Measurements from ENCODE around the gene CEBPB. TPM values are rescaled to one million over a fixed set of nuclear protein-coding genes. Genes with fewer than 3 reads are reported as not detected.
"Not testable (repeated sequence)": the region's sequence is repeated elsewhere in the genome, so short reads cannot be mapped to it uniquely, and the experiment has no call there.

CEBPB gene
- total RNA-seq (2014; rRNA removed; shearing (Covaris generic)): 27.9 and 36.7 TPM in 2 replicates

DNA sequence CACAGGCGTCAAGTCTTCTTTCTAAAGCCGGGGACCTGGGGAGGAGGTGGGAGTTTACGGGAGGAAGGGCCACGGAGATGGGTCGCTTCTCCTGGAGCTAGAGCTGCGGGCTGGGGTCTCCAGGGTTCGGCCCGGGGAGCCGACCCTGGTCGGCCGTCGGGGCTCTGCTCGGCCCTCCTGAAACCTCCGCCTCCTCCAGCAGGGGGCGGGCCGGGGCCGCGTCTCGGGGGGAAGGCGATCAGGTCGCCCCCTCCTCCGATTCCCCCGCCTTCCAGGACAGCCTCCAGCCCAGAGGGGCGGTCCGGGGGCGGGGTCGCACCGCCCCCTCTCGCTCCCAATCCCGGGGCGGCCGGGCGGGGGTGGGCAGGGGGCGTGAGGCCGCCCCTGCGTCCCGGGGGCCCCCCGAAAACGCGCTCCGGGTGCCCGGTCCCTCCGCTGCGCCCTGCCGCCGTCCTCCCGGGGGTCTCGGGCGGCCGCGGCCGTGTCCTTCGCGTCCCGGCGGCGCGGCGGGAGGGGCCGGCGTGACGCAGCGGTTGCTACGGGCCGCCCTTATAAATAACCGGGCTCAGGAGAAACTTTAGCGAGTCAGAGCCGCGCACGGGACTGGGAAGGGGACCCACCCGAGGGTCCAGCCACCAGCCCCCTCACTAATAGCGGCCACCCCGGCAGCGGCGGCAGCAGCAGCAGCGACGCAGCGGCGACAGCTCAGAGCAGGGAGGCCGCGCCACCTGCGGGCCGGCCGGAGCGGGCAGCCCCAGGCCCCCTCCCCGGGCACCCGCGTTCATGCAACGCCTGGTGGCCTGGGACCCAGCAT lies at the start of gene CEBPB:
Gene CEBPB, plus strand, starts transcription at position 580 of the 814 bp plus-strand sequence. Its CDS starts 204 bp downstream, at position 784.
- peak; percentile 93 for DNase-seq (ENCODE audit: low read depth)

DNA sequence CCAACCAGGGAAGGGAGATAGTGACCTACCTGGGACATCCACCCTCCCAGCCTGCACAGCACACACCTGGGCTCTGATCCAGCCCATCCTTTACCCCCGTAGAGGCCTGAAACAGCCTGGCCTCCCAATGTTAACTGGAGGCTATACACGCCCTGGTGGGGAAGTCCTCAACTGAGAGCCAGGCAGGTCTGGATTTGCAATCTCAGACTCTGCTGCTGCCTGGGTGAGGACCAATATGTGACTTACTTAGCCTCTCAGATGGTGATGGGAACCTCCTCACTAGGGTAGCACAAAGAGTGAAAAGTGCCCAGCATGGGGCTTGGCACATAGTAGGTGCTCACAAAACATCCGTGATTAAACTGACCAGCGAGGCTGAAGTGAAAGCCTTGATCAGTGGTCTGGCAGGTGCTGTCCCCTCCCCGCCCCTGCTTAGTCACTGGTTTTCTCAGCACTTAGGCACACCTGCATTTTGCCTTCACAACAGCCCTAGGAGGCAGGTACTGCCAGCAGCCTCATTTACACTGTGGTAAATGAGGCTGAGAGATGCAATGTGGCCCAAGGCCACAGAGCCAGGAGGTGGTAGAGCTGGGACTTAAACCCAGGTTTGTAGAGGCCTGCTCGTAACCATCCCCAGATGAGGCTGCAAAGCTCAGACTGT lies 49.5 kb upstream of the CEBPB start:
- no peak for DNase-seq (ENCODE audit: low read depth)

DNA sequence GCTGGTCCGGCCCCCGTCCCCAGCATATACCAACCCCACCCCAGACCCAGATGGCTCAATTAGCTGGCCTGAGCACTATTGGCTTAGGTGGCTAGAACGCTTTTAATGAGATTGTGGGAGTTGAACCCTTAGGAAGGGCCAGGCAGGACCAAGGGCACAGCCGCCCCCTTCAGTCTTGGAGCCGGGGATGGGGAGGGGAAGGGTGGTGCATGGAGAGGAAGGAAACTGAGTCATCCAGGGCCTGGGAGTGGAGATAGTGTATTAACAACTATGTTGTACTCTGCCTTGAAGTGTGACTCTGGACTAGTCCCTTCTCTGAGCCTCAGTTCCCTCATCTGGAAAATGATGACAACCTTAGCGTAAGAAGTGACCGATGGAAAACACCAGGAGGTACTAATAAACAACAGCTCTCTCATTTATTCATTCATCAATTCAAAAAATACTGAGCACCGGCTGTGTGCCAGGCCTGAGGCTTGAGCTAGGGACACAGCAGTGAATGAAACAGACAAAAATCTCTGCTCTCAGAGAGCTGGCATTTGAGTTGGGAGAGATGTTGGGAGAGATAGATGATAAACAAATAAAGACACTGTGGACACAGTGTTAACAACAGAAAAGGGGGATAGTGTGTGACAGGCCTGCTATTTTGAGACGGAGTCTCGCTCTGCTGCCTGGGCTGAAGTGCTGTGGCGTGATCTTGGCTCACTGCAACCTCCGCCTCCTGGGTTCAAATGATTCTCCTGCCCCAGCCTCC lies 48.6 kb upstream of the CEBPB start:
- DNase-seq (ENCODE audit: low read depth): no peak

DNA sequence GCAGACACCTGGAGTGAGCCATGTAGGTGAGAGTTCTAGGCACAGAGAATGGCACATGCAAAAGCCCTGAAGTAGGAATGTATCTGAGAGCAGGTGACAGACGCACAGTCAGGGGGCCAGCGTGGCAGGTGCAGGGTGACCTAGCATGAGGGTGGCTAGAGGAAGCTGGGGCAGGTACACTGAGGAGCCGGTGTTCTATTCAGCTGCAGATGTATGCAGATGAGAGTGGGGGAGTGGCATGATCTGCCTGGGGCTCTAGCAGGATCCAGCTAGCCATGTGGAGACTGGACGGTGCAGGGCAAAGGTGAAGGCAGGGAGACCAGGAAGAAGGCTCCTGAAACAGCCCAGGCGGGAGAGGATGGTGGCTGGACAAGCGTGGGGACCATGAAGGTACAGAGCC lies 47.8 kb upstream of the CEBPB start:
- DNase-seq (ENCODE audit: low read depth): no peak

DNA sequence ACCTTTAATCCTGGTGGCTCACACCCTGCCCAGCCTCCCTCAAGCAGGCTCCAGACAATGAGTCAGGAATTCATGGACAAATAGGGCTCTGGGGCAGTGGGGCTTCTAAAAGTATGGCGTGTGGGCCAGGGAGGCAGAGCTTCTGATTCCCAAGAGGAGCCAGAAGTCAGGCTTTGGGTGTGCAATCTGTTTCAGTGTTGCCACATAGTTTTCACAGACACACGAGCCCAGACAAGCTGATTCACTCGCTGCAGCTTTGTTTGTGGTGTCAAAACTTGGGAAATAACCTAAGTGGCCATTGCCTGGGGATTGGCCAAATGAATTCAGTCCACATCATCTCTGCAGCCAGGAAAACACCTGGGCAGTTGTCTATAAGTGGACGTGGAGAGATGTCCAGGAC lies 46.3 kb upstream of the CEBPB start:
- peak; percentile 98 for DNase-seq (ENCODE audit: low read depth)

DNA sequence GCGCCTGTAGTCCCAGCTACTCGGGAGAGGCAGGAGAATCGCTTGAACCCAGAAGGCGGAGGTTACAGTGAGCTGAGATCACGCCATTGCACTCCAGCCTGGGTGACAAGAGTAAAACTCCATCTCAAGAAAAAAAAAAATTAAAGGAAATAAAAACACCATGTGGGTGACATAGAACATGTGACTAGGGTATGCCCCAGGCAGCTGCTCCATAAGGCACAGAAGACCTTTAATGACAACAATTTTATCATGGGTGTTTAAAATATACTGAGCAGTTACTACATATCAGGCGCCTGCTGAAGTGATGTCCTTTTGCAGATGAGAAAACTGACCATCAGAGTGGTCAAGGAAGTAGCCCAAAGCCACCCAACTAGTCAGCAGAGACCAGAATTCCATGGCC lies 45.1 kb upstream of the CEBPB start:
- DNase-seq (ENCODE audit: low read depth): no peak

DNA sequence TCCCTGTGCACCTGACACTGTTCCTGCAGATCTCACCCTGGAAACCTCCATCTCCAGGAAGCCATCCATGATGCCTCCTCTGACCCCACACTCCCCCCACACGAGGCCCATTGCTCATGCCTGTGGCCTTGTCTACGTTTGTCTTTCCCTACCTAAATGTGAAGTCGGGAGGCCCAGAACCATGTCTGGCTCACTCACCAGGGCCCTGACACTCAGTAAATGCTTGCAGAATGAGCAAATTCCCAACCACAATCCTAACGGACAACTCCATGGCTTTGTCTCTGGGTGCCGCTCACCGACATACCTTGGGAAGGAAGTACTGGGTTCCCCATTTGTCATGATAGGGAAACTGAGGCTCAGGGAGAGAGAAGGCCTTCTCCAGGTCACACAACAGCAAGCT lies 44.4 kb upstream of the CEBPB start:
- DNase-seq (ENCODE audit: low read depth): no peak

DNA sequence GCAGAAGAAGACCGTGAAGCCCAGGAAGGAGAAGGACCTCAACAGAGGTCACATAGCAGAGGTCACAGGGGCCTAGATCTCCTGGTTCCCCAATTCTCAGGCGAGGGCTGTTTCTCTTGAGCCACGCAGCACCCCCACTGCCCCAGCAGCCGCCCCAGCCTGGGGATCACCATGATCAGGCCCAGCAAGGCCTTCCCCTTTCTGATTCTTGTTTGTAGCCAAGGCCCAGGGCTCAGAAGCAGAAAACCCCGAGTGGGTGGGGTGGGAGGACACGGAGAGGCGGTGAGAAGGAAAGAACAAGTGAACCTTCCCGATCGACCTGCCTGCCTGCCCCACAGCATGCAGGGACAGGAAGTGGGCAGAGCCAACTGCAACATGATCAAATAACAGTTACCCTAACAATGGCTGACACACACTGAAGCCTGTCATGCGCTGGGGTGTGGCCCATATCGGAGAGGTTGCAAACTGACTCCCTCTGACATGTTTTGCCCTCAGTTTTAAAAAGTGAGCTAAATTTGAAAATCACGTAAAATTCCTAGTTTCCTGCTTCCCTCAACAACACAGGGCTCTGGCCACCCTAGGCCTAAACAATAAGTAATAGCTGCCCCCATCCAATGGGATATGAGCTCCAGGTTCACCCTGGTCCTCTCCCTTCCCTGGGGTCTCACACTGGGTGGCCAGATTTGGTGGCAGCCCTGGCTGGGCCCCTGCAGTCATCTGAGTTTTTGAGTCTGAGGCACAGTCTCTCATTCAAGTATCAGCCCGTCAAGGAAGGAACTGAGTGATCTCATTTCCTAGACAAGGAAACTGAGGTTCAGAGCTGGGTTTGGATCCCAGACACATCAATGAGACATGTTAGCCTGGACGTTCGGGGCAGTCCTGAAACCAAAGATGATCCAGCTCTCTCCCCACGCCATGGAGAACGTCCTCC lies 43.6 kb upstream of the CEBPB start:
- DNase-seq (ENCODE audit: low read depth): peak; percentile 42

DNA sequence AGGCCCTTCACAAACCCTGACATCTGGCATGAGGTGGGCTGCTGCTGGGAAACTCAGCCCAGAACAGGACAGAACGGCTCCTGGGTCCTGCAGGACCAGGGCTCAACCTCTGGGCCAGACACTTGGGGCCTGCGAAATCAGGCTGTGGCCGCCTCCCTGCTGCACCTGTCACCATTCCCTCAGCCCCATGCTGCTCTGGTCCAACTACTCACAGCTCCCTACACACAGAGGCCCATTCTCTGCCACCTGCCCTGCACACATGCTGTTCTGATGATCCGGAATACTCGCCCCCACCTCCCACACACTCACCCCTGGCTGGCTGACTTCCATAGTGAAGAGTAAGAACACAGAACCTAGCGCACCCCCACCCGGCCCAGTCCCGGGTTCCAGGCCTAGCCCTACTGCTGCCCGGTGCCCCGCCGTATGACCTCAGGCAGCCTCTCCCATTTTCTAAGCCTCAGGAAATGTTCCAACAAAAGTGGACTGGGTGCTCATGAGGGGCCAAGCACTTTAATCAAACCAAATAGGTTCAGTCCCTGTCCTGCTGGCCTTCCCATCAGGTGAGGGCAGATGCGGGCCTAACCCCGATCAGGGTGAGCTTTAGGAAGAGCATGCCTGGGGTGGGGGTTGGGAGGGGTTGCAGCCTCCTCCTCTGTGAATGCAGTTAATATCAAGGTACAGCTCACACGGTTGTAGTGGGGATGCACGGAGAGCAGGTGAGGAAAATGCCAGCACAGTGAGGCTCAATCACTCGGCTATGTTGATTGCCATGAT lies 41.0 kb upstream of the CEBPB start:
- DNase-seq (ENCODE audit: low read depth): no peak

DNA sequence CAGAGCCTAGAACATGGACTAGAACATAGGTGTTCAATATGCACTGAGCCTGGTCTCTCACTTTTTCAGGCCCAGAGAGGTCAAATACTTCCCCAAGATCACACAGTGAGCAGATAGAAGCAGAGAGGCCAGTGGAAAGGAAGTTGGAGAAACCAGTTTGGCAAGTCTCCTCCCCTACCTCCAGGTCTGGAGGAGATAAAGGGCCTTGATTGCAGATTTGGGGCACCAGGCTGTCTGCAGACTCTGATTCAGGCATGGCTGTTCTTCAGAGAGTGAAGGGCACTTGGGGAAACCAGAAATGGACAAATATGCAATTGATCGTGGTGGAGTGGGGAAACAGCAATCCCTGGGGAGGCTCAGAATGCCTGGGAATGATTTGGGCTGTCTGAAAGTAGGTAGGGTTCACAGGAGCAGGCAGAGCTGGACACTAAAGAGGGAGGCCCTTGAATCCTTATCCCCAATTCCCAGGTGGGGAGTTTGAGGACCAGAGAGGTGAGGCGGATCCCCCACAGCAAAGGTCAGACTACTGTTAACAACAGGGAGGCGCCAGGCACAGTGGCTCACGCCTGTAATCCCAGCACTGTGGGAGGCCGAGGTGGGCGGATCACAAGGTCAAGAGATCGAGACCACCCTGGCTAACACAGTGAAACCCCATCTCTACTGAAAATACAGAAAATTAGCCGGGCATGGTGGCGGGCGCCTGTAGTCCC lies 39.4 kb upstream of the CEBPB start:
- no peak for DNase-seq (ENCODE audit: low read depth)

DNA sequence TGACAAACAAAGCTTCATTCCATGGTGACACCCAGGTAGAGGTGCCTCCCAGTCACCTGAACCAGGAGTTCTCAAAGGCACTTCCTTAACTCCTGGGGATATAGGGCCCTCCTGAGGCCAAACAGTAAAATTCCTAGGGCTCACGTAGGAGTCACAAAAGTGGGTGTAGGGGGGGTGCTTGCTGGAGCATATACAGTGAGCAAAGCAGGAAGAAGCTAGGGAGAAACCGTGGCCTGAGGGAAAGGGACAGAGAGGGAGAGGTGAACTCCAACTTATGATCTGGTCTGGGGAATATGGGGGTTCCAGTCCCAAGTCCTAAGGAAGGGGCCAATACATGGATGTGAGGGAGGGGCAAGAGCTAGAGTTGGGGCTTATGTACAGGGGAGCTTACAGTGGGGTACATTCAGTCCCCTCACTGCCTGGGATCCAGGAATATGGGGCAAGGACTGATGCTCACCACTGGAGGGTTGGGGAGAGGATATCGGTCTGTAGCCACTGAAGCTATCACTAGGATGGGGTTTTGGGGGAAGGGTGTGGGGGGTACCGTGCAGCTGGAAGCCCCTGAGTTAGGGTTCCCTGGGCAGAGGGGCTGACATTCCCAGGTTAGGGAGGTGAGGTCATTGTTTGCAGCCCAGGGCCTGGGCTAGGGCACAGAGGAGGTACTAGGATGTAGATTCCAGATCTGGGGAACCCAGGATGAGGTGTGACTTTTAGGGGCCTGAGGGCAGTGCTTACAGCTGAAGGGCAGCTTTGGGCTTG lies 38.1 kb upstream of the CEBPB start:
- DNase-seq (ENCODE audit: low read depth): no peak

DNA sequence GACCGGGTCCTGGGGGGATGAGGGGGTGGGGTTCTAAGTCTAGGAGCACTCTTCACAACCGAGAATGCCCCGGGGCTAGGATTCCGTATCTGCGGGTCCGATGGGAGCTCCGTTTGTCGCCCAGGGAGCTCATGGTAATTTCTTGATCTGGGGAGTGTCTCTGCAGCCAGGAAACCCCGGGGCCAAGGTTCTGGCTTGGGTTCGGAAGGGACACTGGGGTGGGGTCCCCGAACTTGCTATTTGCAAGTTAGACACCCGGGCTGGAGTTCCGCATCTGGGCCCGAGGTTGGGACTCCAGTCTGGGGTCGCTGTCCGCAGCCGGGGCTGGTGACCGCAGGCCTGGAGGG lies 37.5 kb upstream of the CEBPB start:
- DNase-seq (ENCODE audit: low read depth): peak; percentile 39

DNA sequence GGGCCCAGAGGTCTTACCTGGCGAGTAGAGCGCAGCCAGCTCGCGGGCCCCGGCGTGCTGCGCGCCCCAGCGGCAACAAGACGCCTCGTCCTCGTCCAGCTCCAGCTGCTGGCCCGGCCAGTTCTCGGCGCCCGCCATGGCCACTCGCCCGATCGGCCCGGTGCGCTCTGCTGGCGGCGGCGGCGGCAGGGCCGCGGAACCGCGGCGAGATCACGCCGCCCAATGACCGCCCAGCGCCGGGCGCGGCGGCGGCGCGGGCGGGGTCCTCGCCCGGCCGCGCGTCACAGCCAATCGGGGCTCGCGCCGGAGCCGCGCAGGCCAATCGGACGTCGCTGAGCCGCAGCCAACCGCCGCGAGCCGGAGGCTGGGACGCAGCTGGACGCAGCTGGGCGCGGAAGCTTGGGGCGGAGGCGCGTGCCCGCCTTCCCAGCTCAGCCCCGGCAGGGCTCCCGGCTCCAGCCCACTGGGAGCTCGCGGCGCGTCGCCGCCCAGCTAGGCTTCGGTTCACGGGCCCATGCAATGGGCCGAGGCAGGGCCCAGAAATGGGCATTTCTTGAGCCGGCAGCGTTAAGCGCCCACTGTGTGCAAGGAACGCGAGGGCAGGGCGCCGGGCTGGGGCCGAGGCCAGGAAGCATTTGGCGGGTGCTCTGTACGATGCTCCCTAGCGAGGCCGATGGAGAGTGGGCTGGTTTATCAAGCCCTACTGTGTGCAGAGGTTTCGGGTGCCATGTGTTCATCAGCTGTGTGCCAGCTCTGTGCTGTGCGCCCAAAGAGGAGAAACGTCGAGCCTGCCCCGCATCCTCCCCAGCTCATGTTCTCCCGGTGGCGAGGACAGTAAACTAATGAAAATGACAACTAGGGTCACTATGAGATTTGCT lies 36.9 kb upstream of the CEBPB start, which contains the start of gene PEDS1:
Gene PEDS1, minus strand, starts transcription at position 224 of the 878 bp plus-strand sequence. Its CDS starts 86 bp downstream, at position 138.
- DNase-seq (ENCODE audit: low read depth): peak; percentile 95

DNA sequence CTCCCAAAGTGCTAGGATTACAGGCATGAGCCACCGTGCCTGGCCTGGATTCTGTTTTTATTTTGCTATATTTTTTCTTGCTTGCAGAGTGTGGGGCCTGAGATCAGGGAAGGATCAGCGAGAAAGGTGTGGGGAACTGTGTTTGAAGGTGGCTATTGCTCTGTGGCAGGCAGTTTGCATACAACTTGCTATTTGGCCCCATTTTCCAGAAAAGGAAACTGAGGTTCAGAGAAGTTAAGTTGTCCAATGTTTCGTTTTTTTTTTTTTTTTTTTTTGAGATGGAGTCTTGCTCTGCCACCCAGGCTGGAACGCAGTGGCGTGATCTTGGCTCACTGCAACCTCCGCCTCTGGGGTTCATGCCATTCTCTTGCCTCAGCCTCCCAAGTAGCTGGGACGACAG lies 29.1 kb upstream of the CEBPB start:
- DNase-seq (ENCODE audit: low read depth): not testable (repeated sequence)

DNA sequence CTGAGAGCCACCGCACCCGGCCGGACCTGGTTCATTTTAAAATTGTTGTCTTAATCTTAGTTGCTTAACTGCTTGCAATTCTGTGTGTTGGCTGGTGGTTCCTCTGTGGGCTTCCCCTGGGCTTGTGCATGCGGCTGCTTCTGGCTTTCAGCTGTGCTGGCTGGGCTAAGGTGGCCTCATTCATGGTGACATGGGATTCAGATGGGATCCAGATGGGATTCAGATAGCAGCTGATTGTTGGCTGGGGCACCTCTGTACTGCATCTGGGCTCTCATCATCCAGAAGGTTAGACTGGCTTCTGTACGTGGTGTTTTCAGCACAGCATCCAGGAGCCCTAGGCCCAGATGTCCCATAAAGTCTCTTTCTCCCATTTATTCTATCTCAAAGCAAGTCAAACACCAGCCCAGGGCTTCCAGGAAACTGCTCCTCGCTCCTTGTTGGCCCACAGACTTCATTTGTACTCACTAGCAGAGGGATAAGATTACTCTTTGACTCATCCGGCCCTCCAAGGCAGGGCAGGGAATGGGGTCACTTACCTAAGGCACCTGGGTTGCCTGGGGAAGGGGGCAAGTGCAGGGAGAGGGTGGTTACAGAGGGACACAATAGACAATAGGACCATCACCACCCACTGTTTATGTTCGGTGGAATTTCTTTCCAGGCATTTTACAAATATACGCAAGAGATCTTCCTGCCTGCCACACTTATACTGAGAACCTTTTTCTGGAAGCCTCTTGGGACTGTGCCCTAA lies 26.9 kb upstream of the CEBPB start:
- peak; percentile 87 for DNase-seq (ENCODE audit: low read depth)

DNA sequence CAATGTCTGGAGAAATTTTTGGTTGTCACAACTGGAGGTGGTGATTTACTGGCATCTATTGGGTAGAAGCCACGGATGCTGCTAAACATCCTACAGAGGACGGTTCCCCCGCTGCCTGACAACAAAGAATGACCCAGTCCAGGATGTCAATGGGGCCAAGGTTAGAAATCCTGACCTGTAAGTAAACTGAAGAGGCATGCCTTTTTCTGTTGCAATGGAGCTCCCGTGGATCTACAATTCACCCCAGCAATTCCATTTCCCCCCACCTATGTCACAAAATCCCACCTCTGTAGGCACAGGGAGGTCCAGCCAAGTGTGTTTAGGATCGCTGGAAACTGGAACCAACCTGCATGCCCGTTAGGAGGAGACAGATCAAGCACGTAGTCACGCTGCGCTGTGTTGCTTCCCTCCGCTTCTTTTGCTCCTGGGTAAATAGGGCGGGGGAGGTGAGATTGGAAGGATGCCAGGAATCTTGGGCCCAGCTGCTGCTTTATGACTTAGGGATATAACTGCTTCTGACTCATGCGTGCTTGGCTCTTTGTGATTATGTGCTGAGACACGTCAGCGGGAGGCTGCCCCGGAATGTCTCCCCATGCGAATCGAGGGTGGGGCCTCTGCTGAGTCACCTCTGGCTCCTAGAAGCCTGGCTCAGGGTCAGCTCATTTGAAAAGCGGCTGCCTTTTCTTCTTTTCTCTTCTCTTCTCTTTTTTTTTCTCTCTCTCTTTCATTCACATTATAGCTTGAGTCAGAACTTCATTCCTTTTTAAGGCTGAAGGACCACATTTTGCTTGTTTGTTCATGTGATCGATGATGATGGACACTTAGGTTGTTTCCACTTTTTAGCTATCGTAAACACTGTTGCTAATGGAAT lies 24.7 kb upstream of the CEBPB start:
- peak; percentile 100 for DNase-seq (ENCODE audit: low read depth)

All from RPMI7951 (cell line).